H1 (cell line): ENCODE data around the gene AIRE. TPM values are rescaled to one million over a fixed set of nuclear protein-coding genes. Genes with fewer than 3 reads are reported as not detected.

Source experiments
- CBX5 ChIP-seq: fragments of 300-800, 300-1000 bp; sonication (generic); IDR thresholded peaks from 2 replicates; pipeline ENCODE4 v1.7.1; 2016; ENCODE audit warnings: antibody characterized with exemption, low read length, low read depth
- EZH2 ChIP-seq: fragments of 200-600 bp; sonication (generic); IDR thresholded peaks from 2 replicates; pipeline ENCODE4 v1.7.1; 2012; ENCODE audit warnings: low read depth, mild to moderate bottlenecking, moderate library complexity, low read length, inconsistent platforms; ENCODE audit not compliant: severe bottlenecking
- RFX5 ChIP-seq: IDR thresholded peaks from 2 replicates; pipeline ENCODE4 v1.6.1; 2011; ENCODE audit warnings: low read depth, low read length, improper control_type of control experiment, borderline replicate concordance
- SUZ12 ChIP-seq: fragments of 200-600 bp; sonication (generic); IDR thresholded peaks from 2 replicates; pipeline ENCODE4 v1.6.1; 2012; ENCODE audit warnings: mild to moderate bottlenecking, inconsistent platforms, low read length, moderate library complexity, mixed read lengths
- polyA plus RNA-seq, 7 experiments: library from polyadenylated mRNA; depleted of rRNA in 3 of 7; stranded (reverse) in 5 of 7; unstranded in 2 of 7; fragments of >200 nt in 5 of 7; fragments of 200-250 nt in 2 of 7; gene quantifications; 1 replicate in 5 of 7; 2 replicates in 1 of 7; 4 replicates in 1 of 7; pipeline versions ENCODE4 v1.2.1 to v1.2.3, GENCODE V29; 2011 to 2013; ENCODE audit warnings: missing spikeins in 2 of 7, mixed read lengths in 2 of 7
- total RNA-seq: library from RNA; stranded (reverse); fragmentation: NEBNext Ultra II Directional; extraction: Animal tissue kit (Norgen Biotek cat#: 25700); gene quantifications from 2 replicates; pipeline ENCODE4 v1.2.1, GENCODE V29; 2021
- TF ChIP-seq, protein P1 (sequence below): IDR thresholded peaks from 2 replicates; pipeline ENCODE4 v1.6.1; 2011; ENCODE audit warnings: low read depth, mild to moderate bottlenecking, low read length; ENCODE audit not compliant: insufficient read depth

Gene AIRE
- total and polyA plus RNA-seq, 2 of the 8 experiments (the other 6 are each of a cell fraction or from before 2014, with no cell fraction given) = 0.09 TPM; not detected in 1

DNA sequence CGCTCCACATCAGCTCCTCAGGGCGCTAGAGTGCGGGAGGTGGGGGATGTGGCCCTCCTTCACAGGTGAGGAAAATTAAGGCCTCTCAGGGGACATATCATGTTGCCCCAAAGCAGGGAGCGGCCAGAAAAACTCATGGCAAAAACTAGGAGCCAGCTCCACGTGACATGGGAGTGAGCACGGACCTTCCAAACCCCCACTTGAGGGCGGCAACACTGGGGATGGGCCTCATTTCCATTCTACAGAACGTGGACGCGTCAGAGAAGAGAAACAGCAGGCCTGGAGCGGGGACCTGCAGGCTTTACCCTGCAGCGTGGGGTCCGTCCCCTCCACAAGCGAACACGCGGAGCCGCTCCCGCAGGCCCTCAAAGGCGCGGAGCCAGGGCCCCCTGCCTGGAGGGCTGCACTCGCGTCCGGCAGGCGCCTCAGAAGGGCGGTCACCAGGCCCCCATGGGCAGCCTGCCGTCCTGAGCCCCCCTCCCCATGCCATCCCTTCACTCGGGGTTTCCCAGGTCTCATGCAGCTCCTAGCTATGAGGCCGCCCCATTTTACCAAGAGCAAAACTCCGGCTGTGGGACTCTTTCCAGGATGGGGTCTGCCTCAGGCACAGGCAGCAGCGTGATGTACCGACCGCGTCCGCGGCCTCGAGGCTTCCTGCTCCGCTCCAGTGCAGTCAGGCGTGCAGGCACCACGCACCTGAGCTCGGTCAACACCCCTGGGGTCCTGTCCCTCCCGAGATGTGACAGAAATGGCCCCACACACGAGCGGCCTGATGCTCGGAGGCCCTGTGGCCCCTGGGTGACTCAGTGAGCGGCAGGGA is 48.0 kb downstream of the AIRE start (continued):
- TF ChIP-seq EZH2 = no peak
- no peak for TF ChIP-seq SUZ12
- no peak for TF ChIP-seq RFX5
- TF ChIP-seq, protein P1, sequence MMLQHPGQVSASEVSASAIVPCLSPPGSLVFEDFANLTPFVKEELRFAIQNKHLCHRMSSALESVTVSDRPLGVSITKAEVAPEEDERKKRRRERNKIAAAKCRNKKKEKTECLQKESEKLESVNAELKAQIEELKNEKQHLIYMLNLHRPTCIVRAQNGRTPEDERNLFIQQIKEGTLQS = no peak
- TF ChIP-seq CBX5 = no peak
